Motor neuron (in vitro differentiated cells): ENCODE data around the gene NINL. TPM values are rescaled to one million over a fixed set of nuclear protein-coding genes. Genes with fewer than 3 reads are reported as not detected.
"Not testable (repeated sequence)": the region's sequence is repeated elsewhere in the genome, so short reads cannot be mapped to it uniquely, and the experiment has no call there.

Experiments
- ATAC-seq, 8 experiments: fragments of 200-7000 bp; cut with Tn5 transposase; replicated peaks in 6 of 8; 2 replicates each; pipeline ENCODE4 v1.8.0; 2021; ENCODE audit warnings: mild to moderate bottlenecking in 8 of 8, moderate library complexity in 8 of 8
- H3K27ac ChIP-seq, 2 donors: fragments of 250-450 bp; sonication (Bioruptor Pico); 2 replicates each; pipeline ENCODE4 v1.9.0; 2021; ENCODE audit warnings: antibody characterized with exemption in 2 of 2, mild to moderate bottlenecking in 2 of 2, moderate library complexity in 1 of 2
- H3K4me1 ChIP-seq, 2 donors: fragments of 250-450 bp; sonication (Bioruptor Pico); replicated peaks in 1 of 2; 2 replicates each; pipeline ENCODE4 v1.6.1; 2021; ENCODE audit warnings: antibody characterized with exemption in 2 of 2, mild to moderate bottlenecking in 2 of 2, moderate library complexity in 1 of 2
- H3K4me3 ChIP-seq, 5 donors: fragments of 250-450 bp; sonication (Bioruptor Pico); 2 replicates each; pipeline ENCODE4 v1.9.0; 2021; ENCODE audit warnings: antibody characterized with exemption in 5 of 5, mild to moderate bottlenecking in 5 of 5, moderate library complexity in 4 of 5
- WGBS, 10 experiments: fragments of 450-650 bp; shearing (Covaris generic); methylation state at CpG; one replicate each; pipeline ENCODE4 v1.0.0; 2022; 5-methylcytosine and 5-hydroxymethylcytosine counted together
- in situ Hi-C, 9 experiments: fragments of 400-800 bp; cut with MboI; loops; one replicate each; pipeline ENCODE4 v1.15.0; 2021; ENCODE audit warnings: low sequenced_read_pairs in 9 of 9, low pct_unique_long_range_greater_than_20kb in 2 of 9; ENCODE audit not compliant: unreplicated experiment in 9 of 9
- total RNA-seq, 8 experiments: library from RNA; unstranded; fragments of 300-600 nt; gene quantifications; 2 replicates each; pipeline versions ENCODE4 v1.2.3 to v1.2.4, GENCODE V29; 2022

Gene NINL
- total RNA-seq = 10 to 100 TPM; 15.0 to 57.5 (median 18.9) TPM

DNA sequence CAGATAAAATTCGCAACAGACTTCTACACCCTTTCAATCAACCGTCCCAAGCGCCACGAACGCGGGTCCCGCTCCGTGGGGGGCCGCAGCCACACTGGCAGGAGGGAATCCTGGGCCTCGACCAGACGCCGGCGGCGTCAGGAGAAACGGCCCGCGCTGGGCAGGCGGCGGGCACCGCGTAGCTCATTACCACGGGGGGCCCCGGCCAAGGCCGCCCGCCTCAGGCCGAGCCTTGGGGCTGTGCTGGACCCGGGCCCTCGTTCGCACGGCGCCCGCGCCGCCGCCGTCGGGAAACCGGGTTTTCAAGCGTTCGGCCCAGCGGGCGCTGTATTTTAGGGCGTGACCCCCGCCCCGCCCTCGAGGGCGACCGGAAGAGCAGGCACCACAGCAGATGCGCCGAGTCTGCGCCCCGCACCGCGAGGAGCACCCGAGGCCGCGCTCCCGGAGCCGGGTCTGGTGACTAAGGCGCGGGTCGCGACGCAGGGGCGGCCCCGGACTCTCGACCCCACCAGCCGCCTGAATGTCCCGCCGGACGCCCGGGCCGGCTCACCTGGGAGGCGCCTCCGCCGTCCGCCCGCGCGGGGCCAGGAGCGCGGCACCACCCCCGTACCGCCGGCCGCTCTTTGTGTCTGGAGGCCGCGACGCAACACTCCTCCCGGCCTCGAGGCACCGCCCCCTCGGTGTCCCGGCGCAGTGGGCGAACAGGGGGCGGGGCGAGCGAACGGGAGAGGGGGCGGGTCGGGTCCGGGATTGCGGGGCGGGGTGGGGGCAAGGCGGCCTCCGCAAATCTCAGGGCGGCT, at the start of gene NINL:
TSS of gene NINL (minus strand) at position 627 of the 800 bp plus-strand sequence. CDS start 58,944 bp downstream, outside the sequence.
- ATAC-seq = peak; percentile 86 to 92 (median 90)

DNA sequence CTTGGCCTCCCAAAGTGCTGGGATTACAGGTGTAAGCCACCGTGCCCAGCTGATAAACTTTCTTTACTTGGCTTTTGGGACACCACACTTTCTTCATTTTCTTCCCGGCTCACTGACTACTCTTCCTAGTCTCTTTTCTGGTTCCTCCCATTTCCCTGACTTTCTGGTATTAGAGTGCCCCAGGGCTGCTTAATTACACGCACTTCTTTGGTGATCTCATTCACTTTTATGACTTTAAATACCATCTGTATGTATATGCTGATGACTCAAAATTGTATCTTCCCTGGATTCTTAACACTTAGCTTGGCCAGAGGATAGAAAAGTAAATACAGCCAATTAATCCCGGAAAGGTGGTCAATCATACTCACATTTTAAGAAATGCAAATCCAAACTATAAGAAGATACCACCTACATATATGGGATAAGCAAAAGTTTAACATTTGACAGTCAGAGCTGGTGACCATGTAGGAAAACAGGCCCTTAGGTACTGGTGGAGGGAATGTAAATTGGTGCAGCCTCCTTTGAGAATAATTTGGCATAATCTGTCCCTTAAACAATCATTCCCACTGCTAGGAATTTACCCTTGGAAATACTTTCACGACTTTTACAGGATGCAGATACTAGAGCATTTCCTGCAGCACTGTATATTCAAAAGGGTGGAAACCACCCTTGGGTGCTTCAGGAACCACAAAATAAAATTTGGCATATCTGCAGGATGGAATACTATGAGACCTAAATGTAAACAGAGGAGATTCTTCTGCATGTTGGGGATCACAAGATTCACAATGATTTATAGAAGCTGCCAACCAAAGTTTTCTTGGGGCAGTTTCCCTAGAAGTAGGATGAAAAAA, 47.8 kb upstream of the NINL start:
- peak in 3 of 8 experiments; percentile 96 to 98 (median 97) for ATAC-seq
- no peak overlapping the region for H3K4me3 ChIP-seq
- in situ Hi-C loops = loop anchor here in 1 of 9 experiments (25.0 kb wide), 1 partner anchor 104 kb away; no protein-coding TSS in a partner anchor
- no peak overlapping the region for H3K27ac ChIP-seq
- 0 to 100% (median 72%) methylated on average over 1 to 5 of the region's 5 CpGs for WGBS, 10 experiments
- no peaks in the 10 kb centered on the region for H3K4me1 ChIP-seq

More for the DNA sequence above, at the start of gene NINL:
- in situ Hi-C loops = loop anchor here in 1 of 9 experiments (25.0 kb wide), 1 partner anchor 277 kb away; no protein-coding TSS in a partner anchor
- Histone ChIP-seq H3K4me3 (peak within 1 kb of the TSS; percentile 56 to 94 (median 80)), H3K27ac (peak within 1 kb of the TSS; percentile 90 to 91), H3K4me1 (peaks cover 13 to 20% of the 10 kb centered on the region in 2 donors)
- WGBS, 10 experiments = 0 to 3% methylated on average over 3 to 8 of the region's 108 CpGs; no CpG with 5 or more reads in 8 of the 10 experiments

DNA sequence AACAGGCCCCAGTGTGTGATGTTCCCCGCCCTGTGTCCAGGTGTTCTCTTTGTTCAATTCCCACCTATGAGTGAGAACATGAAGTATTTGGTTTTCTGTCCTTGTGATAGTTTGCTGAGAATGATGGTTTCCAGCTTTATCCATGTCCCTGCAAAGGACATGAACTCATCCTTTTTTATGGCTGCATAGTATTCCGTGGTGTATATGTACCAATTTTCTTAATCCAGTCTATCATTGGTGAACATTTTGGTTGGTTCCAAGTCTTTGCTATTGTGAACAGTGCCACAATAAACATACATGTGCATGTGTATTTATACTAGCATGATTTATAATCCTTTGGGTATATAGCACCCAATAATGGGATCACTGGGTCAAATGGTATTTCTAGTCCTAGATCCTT, 45.3 kb upstream of the NINL start:
- in situ Hi-C loops = loop anchor here in 1 of 9 experiments (25.0 kb wide), 1 partner anchor 107 kb away; no protein-coding TSS in a partner anchor
- 83 to 100% methylated on average over 1 of the region's 2 CpGs; no CpG with 5 or more reads in 8 of the 10 experiments for WGBS, 10 experiments
- not testable (repeated sequence) for H3K27ac ChIP-seq, H3K4me1 ChIP-seq, ATAC-seq, H3K4me3 ChIP-seq

DNA sequence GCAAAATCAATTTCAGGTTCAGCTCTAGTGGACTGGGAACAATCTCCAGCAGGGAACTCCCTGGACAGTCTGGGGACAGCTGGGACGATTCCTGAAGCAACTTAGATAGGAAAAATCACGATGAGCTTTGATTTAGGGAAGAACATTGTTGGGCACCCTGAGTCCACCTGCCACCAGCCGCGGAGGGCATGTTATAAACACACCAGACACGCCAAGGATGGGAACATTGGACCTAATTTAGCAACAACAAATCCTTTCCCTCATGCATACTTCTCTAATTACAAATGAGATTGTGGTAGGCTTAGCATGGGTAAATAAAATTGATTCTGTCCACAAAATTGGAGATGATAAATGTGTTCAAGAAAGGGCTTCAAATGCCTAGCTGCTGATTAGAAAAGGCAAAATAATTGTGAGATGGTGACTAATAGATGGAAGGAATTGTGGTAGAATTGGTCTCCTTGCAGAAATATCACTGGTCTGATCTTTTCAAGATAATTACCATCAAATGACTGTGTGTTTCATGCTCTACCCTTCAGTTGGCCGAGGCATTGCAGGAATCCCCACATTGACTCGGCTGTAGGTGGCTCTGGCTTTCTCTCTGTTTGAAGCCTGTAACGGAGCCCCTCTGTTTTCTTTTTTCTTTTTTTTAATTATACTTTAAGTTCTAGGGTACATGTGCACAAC, 44.6 kb upstream of the NINL start:
- WGBS, 10 experiments = 38 to 100% (median 76%) methylated on average over 1 to 8 of the region's 8 CpGs
- Histone ChIP-seq H3K27ac (no peak overlapping the region), H3K4me3 (no peak overlapping the region), H3K4me1 (peaks cover 3 to 4% of the 10 kb centered on the region in 2 donors)
- no peak for ATAC-seq
- in situ Hi-C loops = loop anchor here in 1 of 9 experiments (25.0 kb wide), 1 partner anchor 107 kb away; no protein-coding TSS in a partner anchor

DNA sequence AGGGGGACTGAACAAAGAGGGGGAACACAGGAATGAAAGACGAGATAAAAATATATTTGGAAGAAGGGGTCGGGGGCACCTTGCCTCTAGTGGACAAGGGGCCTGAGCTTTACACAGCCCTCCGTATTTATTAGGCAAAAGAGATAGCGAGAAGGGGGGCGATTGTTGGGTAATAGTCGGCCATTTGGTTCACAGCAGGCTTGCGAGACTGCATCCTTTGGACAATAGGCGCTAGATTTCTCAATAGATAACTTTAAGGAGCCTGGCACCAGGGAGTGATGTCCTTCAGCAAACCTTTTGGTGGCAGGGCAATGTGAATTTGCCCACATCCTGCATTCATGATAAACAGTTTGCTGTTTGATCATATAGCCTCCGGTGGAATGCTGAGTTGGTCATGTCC, 41.4 kb upstream of the NINL start:
- Histone ChIP-seq H3K4me1 (peaks cover 14% of the 10 kb centered on the region in 2 donors), H3K4me3 (no peak overlapping the region), H3K27ac (no peak overlapping the region)
- in situ Hi-C loops = loop anchor here in 1 of 9 experiments (25.0 kb wide), 1 partner anchor 111 kb away; no protein-coding TSS in a partner anchor
- no peak for ATAC-seq
- WGBS, 10 experiments = 71 to 100% (median 94%) methylated on average over 1 to 9 of the region's 9 CpGs; no CpG with 5 or more reads in 2 of the 10 experiments

DNA sequence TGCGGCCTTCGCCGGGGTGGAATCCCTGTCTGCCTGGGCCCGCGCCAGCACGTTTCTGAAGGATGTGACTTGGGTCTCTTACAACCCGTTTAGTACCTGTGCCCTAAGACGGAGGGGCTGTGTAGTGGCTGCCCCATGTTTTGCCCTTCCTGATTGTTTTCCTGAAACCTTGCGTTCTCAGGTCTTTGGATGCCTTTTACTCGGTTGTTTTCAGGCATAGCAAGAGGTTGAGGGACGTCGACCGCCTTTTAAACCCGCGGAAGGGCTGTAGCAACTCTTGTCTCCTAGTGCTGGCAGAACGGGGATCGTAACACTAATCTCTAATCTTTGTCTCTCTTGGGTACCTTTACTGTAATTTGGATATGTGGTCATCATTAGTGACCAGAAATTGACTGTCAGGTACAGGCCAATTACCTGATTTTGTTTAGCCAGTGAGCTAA, 39.2 kb upstream of the NINL start:
- in situ Hi-C loops = no loop called here
- whole genome bisulfite sequencing, 10 experiments = 9 to 77% (median 37%) methylated on average over 4 to 9 of the region's 17 CpGs; no CpG with 5 or more reads in 3 of the 10 experiments
- H3K27ac ChIP-seq = peak overlapping the region; percentile 90 to 97

DNA sequence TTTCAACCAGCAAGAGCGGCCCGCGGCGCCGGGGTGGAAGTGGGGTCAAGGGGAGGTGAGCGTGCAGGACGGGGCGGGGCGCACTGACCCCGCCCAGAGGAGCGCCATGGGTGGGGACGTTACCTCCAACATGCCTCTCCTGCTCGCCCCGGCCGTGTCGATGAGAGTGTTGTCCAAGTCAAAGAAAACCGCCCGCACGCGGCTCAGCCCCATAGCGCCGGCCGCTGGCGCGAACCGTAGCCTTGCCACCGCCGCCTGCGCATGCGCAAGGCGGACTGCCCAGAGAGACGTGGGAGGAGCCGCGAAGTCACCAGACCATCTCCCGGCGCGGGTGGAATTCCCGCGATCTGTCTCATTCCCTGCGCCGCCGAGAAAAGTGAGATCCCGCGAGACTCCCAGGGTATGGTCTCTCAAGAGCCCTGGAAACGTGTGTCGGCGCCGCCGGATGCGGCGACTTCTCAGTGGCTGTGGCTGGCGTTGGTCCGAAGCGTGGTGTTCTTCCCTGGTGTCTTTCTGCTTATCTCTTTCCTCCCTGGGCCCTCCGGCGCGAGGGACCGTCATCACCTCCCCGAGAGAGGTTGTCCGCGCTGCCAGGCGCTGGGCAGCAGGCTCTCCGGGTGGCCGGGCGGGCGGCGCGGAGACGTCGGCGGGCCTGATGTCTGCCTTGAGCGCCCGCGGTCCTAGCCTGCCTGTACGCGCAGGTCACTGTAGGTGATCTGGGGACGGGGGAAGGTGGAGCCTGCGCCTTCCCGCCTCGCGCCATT, 38.6 kb upstream of the NINL start, which contains the start of gene NANP:
TSS of gene NANP (minus strand) at position 279 of the 764 bp plus-strand sequence. CDS start at position 213, 66 bp downstream.
- 0 to 20% (median 1%) methylated on average over 3 to 9 of the region's 81 CpGs; no CpG with 5 or more reads in 6 of the 10 experiments for WGBS, 10 experiments
- Histone ChIP-seq H3K4me1 (peaks cover 16% of the 10 kb centered on the region in 2 donors), H3K27ac (peak within 1 kb of the TSS; percentile 90 to 97), H3K4me3 (peak within 1 kb of the TSS; percentile 51 to 86 (median 73))
- in situ Hi-C loops = no loop called here
- peak; percentile 88 to 95 (median 92) for ATAC-seq

More for the DNA sequence above, 39.2 kb upstream of the NINL start:
- ATAC-seq = no peak
- H3K4me1 ChIP-seq = peaks cover 16% of the 10 kb centered on the region in 2 donors
- H3K4me3 ChIP-seq = peak overlapping the region; percentile 51 to 86 (median 73)

DNA sequence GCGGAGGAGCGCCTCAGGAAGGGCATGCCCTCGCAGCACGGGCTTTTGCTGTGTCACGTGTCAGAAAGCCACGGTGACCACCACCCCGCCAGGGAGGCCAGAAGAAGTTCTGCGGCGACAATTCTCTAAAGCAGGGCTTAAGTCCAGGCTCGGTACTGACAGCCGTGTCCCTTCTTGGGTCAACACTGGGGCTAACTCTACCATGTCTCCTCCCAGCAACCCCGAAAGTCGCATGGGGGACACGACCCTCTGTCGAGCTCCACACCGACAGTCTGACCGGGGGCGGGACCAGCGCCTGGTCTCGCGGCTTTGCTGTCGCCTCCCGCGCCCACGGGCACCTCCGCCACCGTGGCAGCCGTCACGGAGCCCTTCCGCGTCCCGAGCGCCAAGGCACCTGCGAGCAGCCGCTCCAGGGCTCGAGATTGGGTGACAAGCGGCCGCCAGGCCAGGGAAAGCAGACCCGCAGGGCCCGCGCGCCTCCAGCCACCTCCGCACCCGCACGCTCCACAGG, 37.9 kb upstream of the NINL start:
- Histone ChIP-seq H3K4me1 (peaks cover 16% of the 10 kb centered on the region in 2 donors), H3K4me3 (peak overlapping the region; percentile 51 to 86 (median 73)), H3K27ac (peak overlapping the region; percentile 62 to 97)
- WGBS, 10 experiments = 0% methylated on average over 1 to 6 of the region's 45 CpGs; no CpG with 5 or more reads in 4 of the 10 experiments
- peak; percentile 8 to 43 (median 35) for ATAC-seq
- in situ Hi-C loops = no loop called here

DNA sequence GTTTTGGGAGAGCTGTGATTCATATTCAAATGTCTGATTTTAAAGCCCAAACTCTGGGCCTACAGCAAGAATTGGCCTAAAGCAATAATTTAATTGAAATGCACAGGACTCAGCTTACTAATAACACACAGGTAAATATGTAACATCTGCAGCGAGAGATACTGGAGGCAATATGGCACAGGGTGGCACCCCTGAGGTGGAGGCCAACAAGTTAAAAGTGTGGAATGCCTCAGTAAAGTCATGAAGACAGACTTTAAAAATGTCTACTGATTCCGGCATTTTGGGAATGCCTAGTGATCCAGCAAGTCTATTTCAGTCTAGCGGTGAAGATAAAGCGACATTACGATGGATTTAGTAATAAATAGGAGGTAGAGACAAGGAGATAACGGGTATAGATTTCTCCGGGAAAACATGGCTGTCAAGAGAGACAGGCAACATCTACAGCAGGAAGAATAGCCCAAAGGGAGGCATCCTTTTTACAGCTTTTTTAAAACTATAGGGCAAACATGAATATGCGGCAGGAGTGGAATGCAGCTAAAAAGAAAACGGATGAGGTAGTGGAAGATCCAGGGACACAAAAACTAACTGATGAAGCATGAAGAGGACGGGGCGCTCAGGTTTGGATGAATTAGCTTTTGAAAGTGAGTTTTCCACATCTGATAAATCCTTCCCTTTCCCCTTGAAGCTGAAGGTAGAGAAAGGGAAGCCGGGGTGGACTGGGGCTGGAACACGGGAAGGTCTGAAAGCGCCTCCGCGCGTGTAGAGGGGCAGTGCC, 37.3 kb upstream of the NINL start:
- H3K4me3 ChIP-seq = peak overlapping the region; percentile 51 to 86 (median 73)
- H3K4me1 ChIP-seq = peaks cover 16% of the 10 kb centered on the region in 2 donors
- in situ Hi-C loops = no loop called here
- peak overlapping the region; percentile 62 to 97 for H3K27ac ChIP-seq
- 0 to 61% (median 24%) methylated on average over 4 to 14 of the region's 17 CpGs; no CpG with 5 or more reads in 1 of the 10 experiments for WGBS, 10 experiments
- ATAC-seq = no peak

DNA sequence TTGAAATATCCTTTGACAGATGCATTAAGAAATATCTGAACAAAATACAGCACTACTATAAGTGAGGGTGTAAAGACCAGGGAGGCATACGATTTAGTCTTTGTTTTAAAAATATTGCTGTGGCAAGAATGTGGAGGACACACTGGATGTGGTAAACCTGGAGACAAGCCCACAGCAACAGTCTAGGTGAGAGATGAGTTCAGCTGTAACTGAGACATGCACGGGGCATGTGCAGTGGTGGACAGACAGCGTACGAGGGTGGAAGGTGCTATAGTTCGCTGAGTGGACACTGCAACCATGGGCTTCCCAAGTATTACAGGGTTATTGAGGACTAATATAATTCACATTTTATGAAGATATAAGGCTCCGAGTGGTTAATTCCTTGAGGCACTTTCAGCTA, 36.7 kb upstream of the NINL start:
- Histone ChIP-seq H3K27ac (no peak overlapping the region), H3K4me1 (peaks cover 16% of the 10 kb centered on the region in 2 donors), H3K4me3 (peak overlapping the region; percentile 51 to 86 (median 73))
- no peak for ATAC-seq
- in situ Hi-C loops = no loop called here
- 60 to 96% (median 75%) methylated on average over 1 to 6 of the region's 6 CpGs; no CpG with 5 or more reads in 1 of the 10 experiments for WGBS, 10 experiments

DNA sequence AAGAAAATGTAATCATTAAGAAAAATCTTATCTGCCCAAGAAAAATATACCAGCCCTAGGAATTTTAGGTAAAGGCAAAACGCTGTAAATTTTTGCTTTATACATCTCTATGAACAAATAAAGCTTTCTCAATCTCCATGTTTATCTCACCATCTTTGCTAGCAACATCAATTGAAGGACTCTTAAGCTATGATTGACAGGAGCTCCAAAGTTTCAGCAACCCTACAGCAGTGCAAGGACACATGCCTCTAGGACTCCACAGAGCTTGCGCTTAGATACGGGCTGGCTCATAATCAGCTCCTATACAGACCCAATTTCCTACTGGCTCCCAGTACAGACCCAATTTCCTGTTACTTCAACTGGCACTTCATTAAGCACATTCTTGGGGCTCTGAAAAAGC, 34.2 kb upstream of the NINL start:
- in situ Hi-C loops = no loop called here
- Histone ChIP-seq H3K27ac (no peak overlapping the region), H3K4me1 (peaks cover 8 to 9% of the 10 kb centered on the region in 2 donors), H3K4me3 (no peak overlapping the region)
- 50 to 100% (median 94%) methylated on average over 1 to 3 of the region's 3 CpGs for WGBS, 10 experiments
- no peak for ATAC-seq
